LNCAP (cell line): ENCODE measurements around the gene PKD1.

Experiments
- CTCF ChIP-seq: fragments of 450-650 bp; IDR thresholded peaks from 2 replicates; pipeline ENCODE4 v1.5.1; 2017; ENCODE audit warnings: mild to moderate bottlenecking

PKD1 gene

GRCh38 chr16:2115591-2115973, 20.1 kb downstream of the PKD1 start:
- TF ChIP-seq CTCF, result no peak

DNA sequence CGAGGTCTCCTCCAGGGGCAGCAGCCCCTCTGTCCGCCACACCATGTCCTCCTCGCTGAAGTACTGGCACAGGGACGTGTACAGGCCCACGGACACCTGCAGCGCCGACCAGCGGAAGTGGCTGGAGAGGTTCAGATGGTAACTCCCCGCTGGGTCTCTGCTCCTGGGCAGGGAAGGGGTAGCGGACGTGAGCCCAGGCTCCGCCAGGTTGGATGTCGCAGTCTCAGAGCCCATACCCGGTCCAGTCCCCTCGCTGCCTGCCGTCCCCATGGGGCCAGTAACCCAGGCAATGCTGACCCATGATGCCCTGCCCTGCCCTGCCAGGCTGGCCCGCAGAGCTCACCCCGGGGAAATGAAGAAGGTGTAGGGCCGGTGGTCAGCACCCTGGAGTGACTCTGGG, 33.2 kb downstream of the PKD1 start:
- TF ChIP-seq CTCF, result no peak

DNA sequence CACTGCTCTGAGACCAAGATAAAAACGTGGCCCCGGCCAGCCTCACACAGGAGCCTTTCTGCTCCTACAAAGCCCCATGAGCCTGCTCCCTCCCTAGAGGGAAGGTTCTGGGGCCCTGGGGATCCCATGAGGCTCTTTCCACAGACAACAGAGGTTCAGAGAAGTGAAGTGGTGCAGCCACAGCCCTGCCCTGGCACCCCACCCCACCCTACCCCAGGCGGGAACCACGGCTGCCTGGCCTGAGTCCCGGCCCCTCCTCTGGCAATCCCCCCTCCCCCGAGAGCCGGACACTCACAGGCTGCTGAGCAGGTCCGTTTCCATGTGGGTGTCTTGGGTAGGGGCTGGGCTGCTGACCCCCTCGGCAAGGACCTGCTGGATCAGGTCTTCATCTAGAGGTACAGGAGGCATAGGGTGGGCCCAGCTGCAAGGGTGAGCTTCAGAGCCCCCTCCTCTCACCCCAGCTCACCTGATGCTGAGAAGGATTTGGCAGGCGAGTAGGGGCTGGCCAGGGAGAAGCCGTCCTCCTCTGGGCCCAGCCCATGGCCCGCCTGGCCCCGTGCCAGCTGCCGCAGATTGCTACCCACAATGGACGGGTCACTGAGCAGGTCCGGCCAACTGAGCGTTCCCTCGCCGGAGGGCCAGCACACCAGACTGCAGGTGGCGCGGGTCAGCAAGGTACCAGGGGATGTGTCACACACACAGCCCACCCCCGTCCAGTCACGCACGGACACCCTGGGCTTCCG, 38.7 kb downstream of the PKD1 start:
- no peak for TF ChIP-seq CTCF

GRCh38 chr16:2095918-2096582, 39.6 kb downstream of the PKD1 start:
- TF ChIP-seq CTCF, result no peak

GRCh38 chr16:2095315-2095853, 40.3 kb downstream of the PKD1 start:
- TF ChIP-seq CTCF, result no peak

DNA sequence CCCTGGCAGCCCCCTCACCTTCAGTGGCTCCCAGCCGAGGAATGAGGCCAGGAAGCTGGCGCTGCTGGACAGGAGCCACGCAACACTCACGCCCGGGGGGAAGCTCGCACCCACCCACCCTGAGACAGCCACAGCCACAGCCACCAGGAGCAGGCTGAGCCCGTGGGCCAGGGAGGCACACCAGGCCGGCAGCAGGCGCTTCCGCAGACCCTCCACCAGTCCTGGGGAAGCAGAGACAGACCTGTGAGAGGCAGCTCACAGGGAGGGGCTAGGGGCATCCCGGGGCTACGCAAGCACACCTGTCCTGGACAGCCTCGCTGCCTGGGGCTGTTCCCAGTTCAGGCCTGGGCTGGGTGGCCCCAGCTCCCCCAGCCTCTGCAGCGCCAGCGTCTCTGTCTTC, 41.9 kb downstream of the PKD1 start:
- no peak for TF ChIP-seq CTCF

DNA sequence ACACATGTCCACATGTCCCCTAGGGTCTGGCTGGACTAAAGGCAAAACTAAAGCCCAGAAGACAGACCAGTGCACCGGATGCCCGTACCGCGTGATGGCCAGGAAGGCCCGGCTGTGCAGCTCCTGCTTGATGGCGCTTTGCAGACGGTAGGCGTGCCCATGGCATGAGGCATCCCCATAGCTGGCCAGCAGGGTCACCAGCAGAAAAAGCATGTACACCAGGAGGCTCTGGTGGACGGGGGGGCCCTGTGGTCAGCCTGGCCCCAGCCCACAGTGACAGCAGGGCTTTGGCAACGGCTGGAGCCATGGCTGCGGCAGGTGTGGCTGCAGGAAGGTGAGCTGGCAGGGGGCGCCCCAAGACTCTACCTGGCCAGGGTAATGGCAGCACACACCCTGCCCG, 42.8 kb downstream of the PKD1 start:
- TF ChIP-seq CTCF, result no peak
